Measurements from ENCODE around the gene ANKRD40CL. TPM values are rescaled to one million over a fixed set of nuclear protein-coding genes. Genes with fewer than 3 reads are reported as not detected.

The ANKRD40CL gene
- total and polyA plus RNA-seq, 9 of the 15 experiments (the other 6 are each of a cell fraction or from before 2014, with no cell fraction given), result not detected

DNA sequence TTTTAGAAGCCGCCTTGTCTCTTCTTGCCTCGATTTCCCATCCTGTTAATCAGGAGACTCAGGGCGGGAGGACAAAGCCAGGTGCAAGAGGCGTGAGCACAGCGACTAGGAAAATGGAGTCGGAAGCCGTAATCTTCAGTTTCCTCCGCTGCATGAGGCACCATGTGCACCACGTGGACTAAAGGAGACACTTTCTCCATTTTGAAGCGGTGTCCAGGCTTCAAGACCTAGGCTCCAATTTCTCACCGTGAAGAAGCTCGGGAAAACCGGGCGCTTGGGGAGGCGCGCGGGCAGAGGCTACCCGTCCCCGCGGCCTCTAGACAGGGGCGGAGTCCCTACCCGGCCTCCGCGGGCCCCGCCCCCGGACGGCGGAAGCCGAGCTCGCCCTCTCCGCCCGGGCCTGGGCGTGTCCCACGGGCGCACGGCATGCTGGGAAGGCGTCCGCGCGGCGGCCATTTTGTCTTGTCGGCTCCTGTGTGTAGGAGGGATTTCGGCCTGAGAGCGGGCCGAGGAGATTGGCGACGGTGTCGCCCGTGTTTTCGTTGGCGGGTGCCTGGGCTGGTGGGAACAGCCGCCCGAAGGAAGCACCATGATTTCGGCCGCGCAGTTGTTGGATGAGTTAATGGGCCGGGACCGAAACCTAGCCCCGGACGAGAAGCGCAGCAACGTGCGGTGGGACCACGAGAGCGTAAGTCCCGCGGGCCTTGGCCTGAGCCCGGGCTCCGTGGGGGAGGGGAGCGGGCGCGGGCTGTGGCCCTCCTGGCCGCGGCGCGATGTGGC is 48.0 kb downstream of the ANKRD40CL start, which contains the start of gene LUC7L3 (continued):
- TF ChIP-seq, protein P1, sequence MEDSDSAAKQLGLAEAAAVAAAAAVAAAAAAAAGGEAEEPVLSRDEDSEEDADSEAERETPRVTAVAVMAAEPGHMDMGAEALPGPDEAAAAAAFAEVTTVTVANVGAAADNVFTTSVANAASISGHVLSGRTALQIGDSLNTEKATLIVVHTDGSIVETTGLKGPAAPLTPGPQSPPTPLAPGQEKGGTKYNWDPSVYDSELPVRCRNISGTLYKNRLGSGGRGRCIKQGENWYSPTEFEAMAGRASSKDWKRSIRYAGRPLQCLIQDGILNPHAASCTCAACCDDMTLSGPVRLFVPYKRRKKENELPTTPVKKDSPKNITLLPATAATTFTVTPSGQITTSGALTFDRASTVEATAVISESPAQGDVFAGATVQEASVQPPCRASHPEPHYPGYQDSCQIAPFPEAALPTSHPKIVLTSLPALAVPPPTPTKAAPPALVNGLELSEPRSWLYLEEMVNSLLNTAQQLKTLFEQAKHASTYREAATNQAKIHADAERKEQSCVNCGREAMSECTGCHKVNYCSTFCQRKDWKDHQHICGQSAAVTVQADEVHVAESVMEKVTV (CRISPR knock-in tag; IDR thresholded peaks at IDR 0.05), result 0 out of 2 replicates have a peak, but pooled peaks have one; percentile 33
- TF ChIP-seq MIER1 (IDR thresholded peaks at IDR 0.05; ENCODE audit: low read depth) (no peak), CCAR2 (IDR thresholded peaks at IDR 0.05; ENCODE audit: low read depth, low read length) (no peak), XRCC3 (IDR thresholded peaks at IDR 0.05) (no peak), ZNF780A (CRISPR knock-in tag; IDR thresholded peaks at IDR 0.05) (no peak), MEF2D (tag; conservative IDR thresholded peaks at IDR 0.05; ENCODE audit: low read depth) (no peak), MTF1 (CRISPR knock-in tag; IDR thresholded peaks at IDR 0.05; ENCODE audit: borderline replicate concordance) (no peak), ZNF586 (CRISPR knock-in tag; conservative IDR thresholded peaks at IDR 0.05) (no peak), TEAD2 (tag; IDR thresholded peaks at IDR 0.05) (no peak), CREM (IDR thresholded peaks at IDR 0.05; ENCODE audit: low read depth) (peak; percentile 72), SAFB (IDR thresholded peaks at IDR 0.05; ENCODE audit: borderline replicate concordance, low read depth, low read length) (no peak), ZKSCAN3 (CRISPR knock-in tag; IDR thresholded peaks at IDR 0.05) (no peak), RFX7 (CRISPR knock-in tag; IDR thresholded peaks at IDR 0.05) (no peak), ZNF695 (CRISPR knock-in tag; IDR thresholded peaks at IDR 0.05) (no peak), PURB (CRISPR knock-in tag; IDR thresholded peaks at IDR 0.05; ENCODE audit: low read depth) (no peak), POLR2H (tag; IDR thresholded peaks at IDR 0.05; ENCODE audit: low read depth) (peak; percentile 90)
- TF ChIP-seq, protein P2, sequence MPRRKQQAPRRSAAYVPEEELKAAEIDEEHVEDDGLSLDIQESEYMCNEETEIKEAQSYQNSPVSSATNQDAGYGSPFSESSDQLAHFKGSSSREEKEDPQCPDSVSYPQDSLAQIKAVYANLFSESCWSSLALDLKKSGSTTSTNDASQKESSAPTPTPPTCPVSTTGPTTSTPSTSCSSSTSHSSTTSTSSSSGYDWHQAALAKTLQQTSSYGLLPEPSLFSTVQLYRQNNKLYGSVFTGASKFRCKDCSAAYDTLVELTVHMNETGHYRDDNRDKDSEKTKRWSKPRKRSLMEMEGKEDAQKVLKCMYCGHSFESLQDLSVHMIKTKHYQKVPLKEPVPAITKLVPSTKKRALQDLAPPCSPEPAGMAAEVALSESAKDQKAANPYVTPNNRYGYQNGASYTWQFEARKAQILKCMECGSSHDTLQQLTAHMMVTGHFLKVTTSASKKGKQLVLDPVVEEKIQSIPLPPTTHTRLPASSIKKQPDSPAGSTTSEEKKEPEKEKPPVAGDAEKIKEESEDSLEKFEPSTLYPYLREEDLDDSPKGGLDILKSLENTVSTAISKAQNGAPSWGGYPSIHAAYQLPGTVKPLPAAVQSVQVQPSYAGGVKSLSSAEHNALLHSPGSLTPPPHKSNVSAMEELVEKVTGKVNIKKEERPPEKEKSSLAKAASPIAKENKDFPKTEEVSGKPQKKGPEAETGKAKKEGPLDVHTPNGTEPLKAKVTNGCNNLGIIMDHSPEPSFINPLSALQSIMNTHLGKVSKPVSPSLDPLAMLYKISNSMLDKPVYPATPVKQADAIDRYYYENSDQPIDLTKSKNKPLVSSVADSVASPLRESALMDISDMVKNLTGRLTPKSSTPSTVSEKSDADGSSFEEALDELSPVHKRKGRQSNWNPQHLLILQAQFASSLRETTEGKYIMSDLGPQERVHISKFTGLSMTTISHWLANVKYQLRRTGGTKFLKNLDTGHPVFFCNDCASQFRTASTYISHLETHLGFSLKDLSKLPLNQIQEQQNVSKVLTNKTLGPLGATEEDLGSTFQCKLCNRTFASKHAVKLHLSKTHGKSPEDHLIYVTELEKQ (CRISPR knock-in tag; IDR thresholded peaks at IDR 0.05), result no peak
- TF ChIP-seq, protein P3, sequence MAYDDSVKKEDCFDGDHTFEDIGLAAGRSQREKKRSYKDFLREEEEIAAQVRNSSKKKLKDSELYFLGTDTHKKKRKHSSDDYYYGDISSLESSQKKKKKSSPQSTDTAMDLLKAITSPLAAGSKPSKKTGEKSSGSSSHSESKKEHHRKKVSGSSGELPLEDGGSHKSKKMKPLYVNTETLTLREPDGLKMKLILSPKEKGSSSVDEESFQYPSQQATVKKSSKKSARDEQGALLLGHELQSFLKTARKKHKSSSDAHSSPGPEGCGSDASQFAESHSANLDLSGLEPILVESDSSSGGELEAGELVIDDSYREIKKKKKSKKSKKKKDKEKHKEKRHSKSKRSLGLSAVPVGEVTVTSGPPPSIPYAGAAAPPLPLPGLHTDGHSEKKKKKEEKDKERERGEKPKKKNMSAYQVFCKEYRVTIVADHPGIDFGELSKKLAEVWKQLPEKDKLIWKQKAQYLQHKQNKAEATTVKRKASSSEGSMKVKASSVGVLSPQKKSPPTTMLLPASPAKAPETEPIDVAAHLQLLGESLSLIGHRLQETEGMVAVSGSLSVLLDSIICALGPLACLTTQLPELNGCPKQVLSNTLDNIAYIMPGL (CRISPR knock-in tag; IDR thresholded peaks at IDR 0.05), result peak; percentile 81
- TF ChIP-seq, protein P4, sequence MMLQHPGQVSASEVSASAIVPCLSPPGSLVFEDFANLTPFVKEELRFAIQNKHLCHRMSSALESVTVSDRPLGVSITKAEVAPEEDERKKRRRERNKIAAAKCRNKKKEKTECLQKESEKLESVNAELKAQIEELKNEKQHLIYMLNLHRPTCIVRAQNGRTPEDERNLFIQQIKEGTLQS (IDR thresholded peaks at IDR 0.05), result no peak
- TF ChIP-seq, protein P4 (CRISPR knock-in tag; conservative IDR thresholded peaks at IDR 0.05), result peak; percentile 69

All from K562 (cell line).